GM12875 (cell line): ENCODE measurements around the gene CALN1.

Experiments
- H3K4me3 ChIP-seq: one replicate; pipeline ENCODE4 v1.5.1; 2011; ENCODE audit warnings: low read depth, low read length, control low read depth
- TF ChIP-seq, protein P1 (sequence below): IDR thresholded peaks from 2 replicates; pipeline ENCODE4 v1.5.1; 2011; ENCODE audit warnings: low read depth, mild to moderate bottlenecking, control low read depth, inconsistent platforms, low read length, moderate library complexity, borderline replicate concordance; ENCODE audit not compliant: insufficient read depth

The CALN1 gene

DNA sequence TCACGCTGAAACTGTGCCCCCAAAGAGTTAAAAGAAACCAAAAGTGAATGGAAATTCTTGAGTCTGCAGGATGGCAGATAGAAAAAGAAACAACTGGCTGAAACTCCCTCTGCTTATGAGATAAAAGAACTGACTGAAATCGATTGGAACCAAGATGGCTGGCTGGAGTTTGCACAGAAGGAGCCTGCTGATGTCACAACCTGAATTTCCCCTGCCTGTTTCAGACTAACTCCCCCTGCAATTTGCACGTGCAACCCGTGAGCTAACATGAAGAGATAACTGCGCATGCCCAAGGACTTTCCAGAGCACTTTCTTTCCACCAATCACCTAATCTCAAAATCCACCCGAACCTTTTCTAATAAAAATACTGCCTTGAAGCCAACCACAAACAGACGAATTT lies 435.5 kb downstream of the CALN1 start:
- TF ChIP-seq, protein P1, sequence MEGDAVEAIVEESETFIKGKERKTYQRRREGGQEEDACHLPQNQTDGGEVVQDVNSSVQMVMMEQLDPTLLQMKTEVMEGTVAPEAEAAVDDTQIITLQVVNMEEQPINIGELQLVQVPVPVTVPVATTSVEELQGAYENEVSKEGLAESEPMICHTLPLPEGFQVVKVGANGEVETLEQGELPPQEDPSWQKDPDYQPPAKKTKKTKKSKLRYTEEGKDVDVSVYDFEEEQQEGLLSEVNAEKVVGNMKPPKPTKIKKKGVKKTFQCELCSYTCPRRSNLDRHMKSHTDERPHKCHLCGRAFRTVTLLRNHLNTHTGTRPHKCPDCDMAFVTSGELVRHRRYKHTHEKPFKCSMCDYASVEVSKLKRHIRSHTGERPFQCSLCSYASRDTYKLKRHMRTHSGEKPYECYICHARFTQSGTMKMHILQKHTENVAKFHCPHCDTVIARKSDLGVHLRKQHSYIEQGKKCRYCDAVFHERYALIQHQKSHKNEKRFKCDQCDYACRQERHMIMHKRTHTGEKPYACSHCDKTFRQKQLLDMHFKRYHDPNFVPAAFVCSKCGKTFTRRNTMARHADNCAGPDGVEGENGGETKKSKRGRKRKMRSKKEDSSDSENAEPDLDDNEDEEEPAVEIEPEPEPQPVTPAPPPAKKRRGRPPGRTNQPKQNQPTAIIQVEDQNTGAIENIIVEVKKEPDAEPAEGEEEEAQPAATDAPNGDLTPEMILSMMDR: no peak
- no peak overlapping the region for H3K4me3 ChIP-seq

DNA sequence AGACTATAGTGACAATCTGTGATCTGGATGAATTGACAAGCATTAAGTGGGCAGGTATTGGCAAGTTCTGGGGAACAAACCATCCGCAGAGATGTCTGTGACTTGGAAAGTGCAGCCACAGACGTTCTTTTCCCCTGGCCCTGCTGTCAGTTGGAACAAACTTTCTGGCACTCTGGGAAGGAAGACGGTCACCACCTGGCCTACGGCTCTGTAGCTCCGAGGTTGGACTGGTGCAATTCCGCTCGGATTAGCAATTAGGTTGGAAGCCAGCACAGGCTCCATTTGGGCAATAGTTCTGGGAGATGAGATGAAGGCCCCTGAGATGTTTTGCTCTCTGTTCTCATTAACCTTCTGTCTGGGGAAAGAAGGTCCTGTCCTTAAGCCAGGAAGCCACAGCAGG lies 437.5 kb downstream of the CALN1 start:
- TF ChIP-seq, protein P1: no peak
- no peak overlapping the region for H3K4me3 ChIP-seq

DNA sequence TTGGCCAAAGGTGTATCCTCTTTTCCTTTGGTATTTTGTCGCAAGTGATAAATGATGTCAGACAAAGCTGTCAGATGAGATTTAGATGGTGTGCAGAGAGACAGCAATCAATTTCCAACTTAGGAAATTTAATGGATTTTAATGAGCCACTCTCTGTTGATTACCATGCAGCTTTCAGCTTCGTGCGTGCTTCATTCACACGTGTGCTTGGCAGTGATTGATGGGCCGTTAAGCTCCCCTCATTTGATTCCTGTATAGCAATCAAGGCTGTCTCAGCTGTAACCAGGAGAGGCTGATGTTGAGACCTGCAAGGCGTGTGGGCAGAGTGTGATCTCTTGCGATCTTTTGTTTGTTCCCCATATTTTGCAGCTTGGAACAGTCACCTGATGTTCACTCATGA lies 439.6 kb downstream of the CALN1 start:
- no peak overlapping the region for H3K4me3 ChIP-seq
- TF ChIP-seq, protein P1: no peak

DNA sequence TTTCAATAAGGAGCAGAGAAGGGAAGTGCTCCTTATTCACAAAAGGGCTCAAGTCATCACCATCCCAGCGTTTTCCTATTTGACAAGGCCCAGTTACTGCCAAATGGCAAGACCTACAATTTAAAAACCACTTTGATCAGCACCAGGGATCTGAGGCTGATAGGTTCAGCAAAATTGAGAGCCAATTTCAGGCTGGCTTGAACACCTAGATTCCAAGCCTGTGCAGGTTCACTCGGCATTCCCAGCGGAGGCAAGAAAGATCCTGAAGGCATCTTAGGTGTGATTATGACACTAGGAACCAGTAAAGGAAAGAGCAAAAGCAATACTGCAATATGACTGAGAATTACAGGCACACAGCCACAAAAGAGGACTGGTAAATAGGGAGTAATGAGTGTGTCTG lies 441.4 kb downstream of the CALN1 start:
- no peak overlapping the region for H3K4me3 ChIP-seq
- TF ChIP-seq, protein P1: no peak

DNA sequence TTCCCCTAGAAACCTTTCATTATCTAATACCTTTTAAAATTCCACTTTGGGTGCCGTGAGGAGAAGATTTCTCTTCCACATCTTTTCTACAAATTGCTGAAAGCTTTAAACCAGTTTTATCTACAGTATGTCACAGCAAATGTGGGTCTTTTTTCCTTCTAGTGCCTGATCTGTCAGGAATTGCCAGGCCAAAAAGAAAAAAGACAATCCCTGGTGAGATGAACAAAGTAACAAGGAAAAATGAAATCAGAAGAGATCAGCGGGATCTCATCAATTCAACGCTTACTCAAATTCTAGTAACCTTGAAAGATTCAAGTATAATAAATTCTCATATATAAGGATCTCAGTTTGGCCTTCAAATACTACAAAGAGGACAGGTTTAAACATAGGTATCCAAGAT lies 449.5 kb downstream of the CALN1 start:
- TF ChIP-seq, protein P1: no peak
- H3K4me3 ChIP-seq: no peak overlapping the region

DNA sequence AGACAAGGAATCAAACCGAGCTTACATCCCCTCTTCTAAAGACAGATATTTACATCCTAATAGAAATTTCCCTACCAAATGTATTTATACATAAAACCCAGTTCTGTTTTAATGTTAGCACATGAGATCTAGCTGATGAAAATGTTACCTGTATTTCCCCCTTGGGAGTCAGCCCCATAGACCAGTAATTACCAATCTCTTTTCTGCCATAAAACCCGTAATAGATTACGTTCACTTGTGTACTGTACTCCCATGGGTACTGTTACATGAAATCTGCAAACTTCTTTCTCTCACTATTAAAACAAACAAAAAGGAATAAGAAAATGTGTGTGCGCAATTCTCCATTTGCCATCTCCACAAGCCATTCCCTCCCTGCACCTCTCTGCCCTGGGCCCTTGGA lies 450.9 kb downstream of the CALN1 start:
- TF ChIP-seq, protein P1: no peak
- H3K4me3 ChIP-seq: no peak overlapping the region

DNA sequence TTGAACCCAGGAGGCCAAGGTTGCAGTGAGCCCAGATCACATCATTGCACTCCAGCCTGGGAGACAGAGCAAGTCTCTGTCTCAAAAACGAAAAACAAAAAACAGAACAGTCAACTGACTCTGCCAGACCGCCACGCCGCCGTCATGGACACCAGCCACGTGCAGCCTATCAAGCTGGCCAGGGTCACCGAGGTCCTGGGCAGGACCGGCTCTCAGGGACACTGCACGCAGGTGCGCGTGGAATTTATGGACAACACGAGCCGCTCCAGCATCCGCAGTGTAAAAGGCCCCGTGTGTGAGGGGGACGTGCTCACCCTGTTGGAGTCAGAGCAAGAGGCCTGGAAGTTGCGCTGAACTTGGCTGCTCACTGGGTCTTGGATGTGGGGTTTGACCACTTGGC lies 470.0 kb downstream of the CALN1 start:
- TF ChIP-seq, protein P1: no peak
- H3K4me3 ChIP-seq: no peak overlapping the region
